WTC11 (cell line): ENCODE results near the gene PTPRN2. TPM values are rescaled to one million over a fixed set of nuclear protein-coding genes. Genes with fewer than 3 reads are reported as not detected.

ENCODE experiments used
- ATAC-seq: fragments of 200-7000 bp; cut with Tn5 transposase; 2 replicates; pipeline ENCODE4 v1.10.0; 2021; ENCODE audit warnings: mild to moderate bottlenecking, moderate library complexity
- CTCF ChIA-PET: fragments of 300-600 bp; sonication (Branson Sonifier 250); formaldehyde crosslinking; loops from one replicate; lab custom pipeline; 2021; ENCODE audit warnings: antibody characterized with exemption; lab: Charles Lee
- POLR2A ChIA-PET: fragments of 350-600 bp; sonication (Branson Sonifier 250); formaldehyde crosslinking; loops from one replicate; lab custom pipeline; 2021; ENCODE audit warnings: antibody characterized with exemption; lab: Charles Lee
- DNase-seq: peaks from one replicate; pipeline ENCODE4 v3.0.0; 2021; ENCODE audit warnings: low spot score
- H3K27ac Mint-ChIP-seq: 2 replicates; pipeline ENCODE4 v1.8.0; 2021; ENCODE audit warnings: mixed read lengths
- H3K27me3 Mint-ChIP-seq: 2 replicates; pipeline ENCODE4 v1.8.0; 2021; ENCODE audit warnings: low read depth, mild to moderate bottlenecking, moderate library complexity, mixed read lengths
- H3K36me3 Mint-ChIP-seq: 2 replicates; pipeline ENCODE4 v1.8.0; 2021; ENCODE audit warnings: mixed read lengths
- H3K4me1 Mint-ChIP-seq: 2 replicates; pipeline ENCODE4 v1.8.0; 2022; ENCODE audit warnings: mixed read lengths
- H3K4me3 Mint-ChIP-seq: 2 replicates; pipeline ENCODE4 v1.8.0; 2021; ENCODE audit warnings: mild to moderate bottlenecking, moderate library complexity, mixed read lengths
- H3K9me3 Mint-ChIP-seq: 2 replicates; pipeline ENCODE4 v1.8.0; 2021; ENCODE audit warnings: mixed read lengths
- ATF1 ChIP-seq: sonication (generic); formaldehyde crosslinking; IDR thresholded peaks from 2 replicates; pipeline ENCODE4 v1.8.1; 2023; ENCODE audit warnings: mild to moderate bottlenecking, moderate library complexity, missing genetic modification reagents
- ATF2 ChIP-seq: sonication (generic); formaldehyde crosslinking; IDR thresholded peaks from 2 replicates; pipeline ENCODE4 v1.8.1; 2022; ENCODE audit warnings: low read depth, missing genetic modification reagents, borderline replicate concordance
- E2F5 ChIP-seq: sonication (generic); formaldehyde crosslinking; IDR thresholded peaks from 2 replicates; pipeline ENCODE4 v1.8.1; 2022; ENCODE audit warnings: mild to moderate bottlenecking, moderate library complexity, missing genetic modification reagents
- EMX1 ChIP-seq: fragments of 250-450 bp; sonication (Bioruptor Pico); IDR thresholded peaks from 2 replicates; pipeline ENCODE4 v1.8.0; 2021; ENCODE audit warnings: mild to moderate bottlenecking
- ERG ChIP-seq: fragments of 250-450 bp; sonication (Bioruptor Pico); IDR thresholded peaks from 2 replicates; pipeline ENCODE4 v1.8.0; 2021; ENCODE audit warnings: mild to moderate bottlenecking
- ESRRA ChIP-seq: sonication (generic); formaldehyde crosslinking; IDR thresholded peaks from 2 replicates; pipeline ENCODE4 v1.8.1; 2022; ENCODE audit warnings: mild to moderate bottlenecking, missing genetic modification reagents, borderline replicate concordance
- FOXP1 ChIP-seq: sonication (generic); formaldehyde crosslinking; IDR thresholded peaks from 2 replicates; pipeline ENCODE4 v1.8.0; 2022; ENCODE audit warnings: missing genetic modification reagents, mild to moderate bottlenecking, moderate library complexity, borderline replicate concordance
- GRHL2 ChIP-seq: fragments of 250-450 bp; sonication (Bioruptor Pico); IDR thresholded peaks from 2 replicates; pipeline ENCODE4 v1.8.0; 2022; ENCODE audit warnings: mild to moderate bottlenecking, moderate library complexity; ENCODE audit not compliant: insufficient replicate concordance, severe bottlenecking
- HMGA2 ChIP-seq: fragments of 250-450 bp; sonication (Bioruptor Pico); IDR thresholded peaks from 2 replicates; pipeline ENCODE4 v1.4.0; 2021; ENCODE audit warnings: mild to moderate bottlenecking, moderate library complexity
- IRF2 ChIP-seq: sonication (generic); formaldehyde crosslinking; IDR thresholded peaks from 2 replicates; pipeline ENCODE4 v1.8.0; 2022; ENCODE audit warnings: low read depth, missing genetic modification reagents, borderline replicate concordance
- MAX ChIP-seq: sonication (generic); formaldehyde crosslinking; IDR thresholded peaks from 2 replicates; pipeline ENCODE4 v1.8.0; 2022; ENCODE audit warnings: mild to moderate bottlenecking, missing genetic modification reagents
- NFATC4 ChIP-seq: fragments of 250-450 bp; sonication (Bioruptor Pico); IDR thresholded peaks from 2 replicates; pipeline ENCODE4 v1.9.0; 2021; ENCODE audit warnings: mild to moderate bottlenecking
- NFYB ChIP-seq: sonication (generic); formaldehyde crosslinking; conservative IDR thresholded peaks from 2 replicates; pipeline ENCODE4 v1.8.0; 2022; ENCODE audit warnings: low read depth, missing genetic modification reagents
- NR1H2 ChIP-seq: sonication (generic); formaldehyde crosslinking; IDR thresholded peaks from 2 replicates; pipeline ENCODE4 v1.9.0; 2021; ENCODE audit warnings: mild to moderate bottlenecking, moderate library complexity, missing genetic modification reagents
- NR2C2 ChIP-seq: sonication (generic); formaldehyde crosslinking; IDR thresholded peaks from 2 replicates; pipeline ENCODE4 v1.8.0; 2022; ENCODE audit warnings: mild to moderate bottlenecking, missing genetic modification reagents
- PREB ChIP-seq: sonication (generic); formaldehyde crosslinking; IDR thresholded peaks from 2 replicates; pipeline ENCODE4 v1.8.1; 2022; ENCODE audit warnings: mild to moderate bottlenecking, missing genetic modification reagents, moderate library complexity, borderline replicate concordance
- SMAD3 ChIP-seq: sonication (generic); formaldehyde crosslinking; IDR thresholded peaks from 2 replicates; pipeline ENCODE4 v1.8.0; 2022; ENCODE audit warnings: missing genetic modification reagents, mild to moderate bottlenecking, borderline replicate concordance
- TCF7 ChIP-seq: sonication (generic); formaldehyde crosslinking; IDR thresholded peaks from 2 replicates; pipeline ENCODE4 v1.8.0; 2022; ENCODE audit warnings: mild to moderate bottlenecking, low read depth, missing genetic modification reagents, moderate library complexity
- TEAD1 ChIP-seq: sonication (generic); formaldehyde crosslinking; IDR thresholded peaks from 2 replicates; pipeline ENCODE4 v1.8.0; 2022; ENCODE audit warnings: mild to moderate bottlenecking, missing genetic modification reagents
- USF1 ChIP-seq: sonication (generic); formaldehyde crosslinking; IDR thresholded peaks from 2 replicates; pipeline ENCODE4 v1.8.0; 2022; ENCODE audit warnings: mild to moderate bottlenecking, missing genetic modification reagents
- ZNF138 ChIP-seq: sonication (generic); formaldehyde crosslinking; conservative IDR thresholded peaks from 2 replicates; pipeline ENCODE4 v1.8.1; 2022; ENCODE audit warnings: mild to moderate bottlenecking, moderate library complexity, missing genetic modification reagents
- ZNF263 ChIP-seq: sonication (generic); formaldehyde crosslinking; IDR thresholded peaks from 2 replicates; pipeline ENCODE4 v1.8.1; 2022; ENCODE audit warnings: low read depth, mild to moderate bottlenecking, moderate library complexity, missing genetic modification reagents
- ZNF416 ChIP-seq: fragments of 250-450 bp; sonication (Bioruptor Pico); IDR thresholded peaks from 2 replicates; pipeline ENCODE4 v1.9.0; 2021; ENCODE audit warnings: mild to moderate bottlenecking, inconsistent platforms
- ZNF425 ChIP-seq: fragments of 250-450 bp; sonication (Bioruptor Pico); conservative IDR thresholded peaks from 2 replicates; pipeline ENCODE4 v1.9.0; 2021; ENCODE audit warnings: mild to moderate bottlenecking
- ZNF671 ChIP-seq: fragments of 250-450 bp; sonication (Bioruptor Pico); IDR thresholded peaks from 2 replicates; pipeline ENCODE4 v1.8.0; 2021; ENCODE audit warnings: mild to moderate bottlenecking
- ZSCAN18 ChIP-seq: fragments of 250-450 bp; sonication (Bioruptor Pico); IDR thresholded peaks from 2 replicates; pipeline ENCODE4 v2.1.2; 2022; ENCODE audit warnings: mild to moderate bottlenecking, moderate library complexity
- total RNA-seq: library from RNA; stranded (reverse); gene quantifications from 3 replicates; pipeline ENCODE4 v1.2.3, GENCODE V29; 2021

Gene PTPRN2
- total RNA-seq, 1 experiment from 2014 or later, result 4.7 TPM

- H3K9me3 Mint-ChIP-seq, result peaks cover 27% of the 10 kb centered on the region
- ATAC-seq (no peak), DNase-seq (no peak)
- POLR2A ChIA-PET, result no interaction called here
- no peaks in the 10 kb centered on the region for H3K4me1 Mint-ChIP-seq
- H3K27ac Mint-ChIP-seq, result no peak overlapping the region
- H3K4me3 Mint-ChIP-seq, result no peak overlapping the region
- TF ChIP-seq ZNF671 (CRISPR knock-in tag), result no peak
- TF ChIP-seq IRF2 (CRISPR knock-in tag), result no peak
- no peak for TF ChIP-seq NR1H2 (CRISPR knock-in tag)
- no peak for TF ChIP-seq SMAD3 (CRISPR knock-in tag)
- no peak for TF ChIP-seq ERG (CRISPR knock-in tag)
- TF ChIP-seq PREB (CRISPR knock-in tag), result no peak
- TF ChIP-seq NFYB (CRISPR knock-in tag), result no peak
- TF ChIP-seq ATF2, result no peak
- TF ChIP-seq ESRRA, result no peak
- no peak for TF ChIP-seq ZNF425 (CRISPR knock-in tag)
- TF ChIP-seq NR2C2 (CRISPR knock-in tag), result no peak
- TF ChIP-seq ZNF138, result no peak
- TF ChIP-seq NFATC4 (CRISPR knock-in tag), result no peak
- no peak for TF ChIP-seq HMGA2
- TF ChIP-seq ZNF263 (CRISPR knock-in tag), result no peak
- TF ChIP-seq E2F5, result no peak
- no peak for TF ChIP-seq ATF1
- no peak for TF ChIP-seq GRHL2
- no peak for TF ChIP-seq FOXP1 (CRISPR knock-in tag)
- H3K36me3 Mint-ChIP-seq, result peaks cover 22% of the 10 kb centered on the region
- peaks cover 3% of the 10 kb centered on the region; the same call in 1 of the 2 replicates for H3K27me3 Mint-ChIP-seq
- CTCF ChIA-PET, result no interaction called here
Measured at GRCh38 chr7:157753713-157754415, 833.8 kb downstream of the PTPRN2 start.

- CTCF ChIA-PET, result no interaction called here
- POLR2A ChIA-PET, result no interaction called here
- H3K4me3 Mint-ChIP-seq, result no peak overlapping the region
- TF ChIP-seq EMX1, result no peak
- no peak for TF ChIP-seq ZSCAN18 (CRISPR knock-in tag)
- TF ChIP-seq ATF2, result no peak
- no peak for TF ChIP-seq MAX (CRISPR knock-in tag)
- no peak for TF ChIP-seq ZNF416
- TF ChIP-seq TCF7 (CRISPR knock-in tag), result no peak
- TF ChIP-seq USF1 (CRISPR knock-in tag), result no peak
- TF ChIP-seq TEAD1, result no peak
Measured at GRCh38 chr7:157752832-157753291, 834.8 kb downstream of the PTPRN2 start.

More at GRCh38 chr7:157752832-157753291, 834.8 kb downstream of the PTPRN2 start:
- ATAC-seq (no peak), DNase-seq (no peak)
- Mint-ChIP-seq H3K27ac (no peak overlapping the region), H3K4me1 (no peaks in the 10 kb centered on the region), H3K27me3 (peaks cover 3% of the 10 kb centered on the region; the same call in 1 of the 2 replicates), H3K9me3 (peaks cover 27% of the 10 kb centered on the region), H3K36me3 (peaks cover 20% of the 10 kb centered on the region)
